Caco-2 (cell line): ENCODE data around the gene ROBO1. TPM values are rescaled to one million over a fixed set of nuclear protein-coding genes. Genes with fewer than 3 reads are reported as not detected.

Source experiments
- BruUV-seq: library from RNA; stranded (reverse); fragments of 400-500 nt; replicated peaks from 2 replicates; lab custom pipeline; 2021; lab: Mats Ljungman, UMichigan
- CTCF ChIA-PET: fragments of 300-600 bp; sonication (Branson Sonifier 250); formaldehyde crosslinking; loops from one replicate; lab custom pipeline; 2022; ENCODE audit warnings: antibody characterized with exemption; lab: Charles Lee
- POLR2A ChIA-PET: fragments of 300-600 bp; sonication (Branson Sonifier 250); formaldehyde crosslinking; loops from one replicate; lab custom pipeline; 2022; ENCODE audit warnings: antibody characterized with exemption; lab: Charles Lee
- DNase-seq, 2 experiments: peaks; one replicate each; pipeline versions ENCODE4 v3.0.0 to v3.0.0-alpha.2; 2020 to 2022
- H3K27me3 ChIP-seq: replicated peaks from 2 replicates; pipeline ENCODE4 v1.6.0; 2011; ENCODE audit warnings: low read length; ENCODE audit not compliant: control insufficient read depth, insufficient read depth
- H3K36me3 ChIP-seq: 2 replicates; pipeline ENCODE4 v1.5.1; 2011; ENCODE audit warnings: low read length; ENCODE audit not compliant: control insufficient read depth, insufficient read depth
- H3K4me1 ChIP-seq: fragments of 250-450 bp; sonication (Bioruptor Pico); 2 replicates; pipeline ENCODE4 v1.5.1; 2020; ENCODE audit warnings: mild to moderate bottlenecking
- H3K4me3 ChIP-seq: 2 replicates; pipeline ENCODE4 v1.5.1; 2011; ENCODE audit warnings: low read depth, mild to moderate bottlenecking, control low read depth, low read length
- H3K9me3 ChIP-seq: fragments of 250-450 bp; sonication (Bioruptor Pico); 2 replicates; pipeline ENCODE4 v1.5.1; 2020; ENCODE audit warnings: mild to moderate bottlenecking, moderate library complexity
- H3K27ac Mint-ChIP-seq: one replicate; pipeline ENCODE4 v1.8.0; 2022; ENCODE audit warnings: mixed read lengths; ENCODE audit not compliant: unreplicated experiment
- H3K27me3 Mint-ChIP-seq: one replicate; pipeline ENCODE4 v1.8.0; 2022; ENCODE audit warnings: mixed read lengths; ENCODE audit not compliant: insufficient read depth, unreplicated experiment
- H3K36me3 Mint-ChIP-seq: one replicate; pipeline ENCODE4 v1.8.0; 2022; ENCODE audit warnings: mild to moderate bottlenecking, mixed read lengths; ENCODE audit not compliant: insufficient read depth, unreplicated experiment
- H3K4me1 Mint-ChIP-seq: one replicate; pipeline ENCODE4 v1.8.0; 2022; ENCODE audit warnings: low read depth, mixed read lengths; ENCODE audit not compliant: unreplicated experiment
- H3K4me3 Mint-ChIP-seq: one replicate; pipeline ENCODE4 v1.8.0; 2022; ENCODE audit warnings: mild to moderate bottlenecking, moderate library complexity, mixed read lengths; ENCODE audit not compliant: unreplicated experiment
- H3K9me3 Mint-ChIP-seq: one replicate; pipeline ENCODE4 v1.8.0; 2022; ENCODE audit warnings: mixed read lengths; ENCODE audit not compliant: unreplicated experiment
- intact Hi-C: fragments of 100-400 bp; cut with micrococcal nuclease; formaldehyde crosslinking; loops from one replicate; pipeline ENCODE4 v1.10.0; 2022; ENCODE audit not compliant: unreplicated experiment
- total RNA-seq: library from RNA; stranded (reverse); gene quantifications from 2 replicates; pipeline ENCODE4 v1.2.3, GENCODE V29; 2022
- TF ChIP-seq, protein P1 (sequence below), 2 experiments: fragments of 200-600 bp in 1 of 2; IDR thresholded peaks; 1 replicate in 1 of 2; 2 replicates in 1 of 2; pipeline versions ENCODE4 v1.5.1 to v1.8.0; 2011 to 2022; ENCODE audit warnings: antibody characterized with exemption in 1 of 2, control low read depth in 1 of 2, inconsistent platforms in 1 of 2, low read depth in 1 of 2, low read length in 1 of 2, mild to moderate bottlenecking in 1 of 2, moderate library complexity in 1 of 2; ENCODE audit not compliant: insufficient read depth in 1 of 2, severe bottlenecking in 1 of 2, unreplicated experiment in 1 of 2

ROBO1 gene
- total RNA-seq, 1 experiment from 2014 or later = 1.8 TPM

DNA sequence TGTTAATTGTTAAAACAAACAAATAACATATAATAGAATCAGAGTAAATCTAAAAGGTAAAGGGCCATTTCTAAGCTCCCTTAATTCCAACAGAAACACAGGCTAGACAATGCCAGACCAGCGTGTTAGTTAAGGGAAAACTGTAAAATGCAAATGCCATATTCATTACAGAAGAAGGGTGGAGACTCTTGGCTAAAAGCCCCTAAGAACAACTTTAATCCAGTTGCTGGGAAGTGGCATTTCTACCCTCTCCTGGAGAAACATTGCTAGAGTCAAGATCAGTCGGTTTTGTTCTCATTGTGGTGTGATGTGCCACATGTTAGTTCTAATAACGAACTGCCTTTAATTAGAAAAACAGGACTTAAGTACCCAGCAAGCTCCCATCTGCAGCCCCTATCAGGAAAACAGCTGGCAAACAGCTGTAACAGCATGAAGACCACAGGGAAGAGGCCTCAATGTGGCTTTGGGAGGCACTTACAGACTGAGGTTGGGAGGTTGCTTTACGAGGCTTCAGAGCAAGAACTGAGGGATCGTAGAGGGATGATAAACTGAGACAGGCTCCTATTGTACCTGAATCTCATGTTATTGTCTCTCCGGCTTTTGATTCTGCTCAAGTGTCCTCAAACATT, 1134.8 kb downstream of the ROBO1 start:
- CTCF ChIA-PET = no interaction called here
- no peak overlapping the region for H3K4me3 Mint-ChIP-seq

DNA sequence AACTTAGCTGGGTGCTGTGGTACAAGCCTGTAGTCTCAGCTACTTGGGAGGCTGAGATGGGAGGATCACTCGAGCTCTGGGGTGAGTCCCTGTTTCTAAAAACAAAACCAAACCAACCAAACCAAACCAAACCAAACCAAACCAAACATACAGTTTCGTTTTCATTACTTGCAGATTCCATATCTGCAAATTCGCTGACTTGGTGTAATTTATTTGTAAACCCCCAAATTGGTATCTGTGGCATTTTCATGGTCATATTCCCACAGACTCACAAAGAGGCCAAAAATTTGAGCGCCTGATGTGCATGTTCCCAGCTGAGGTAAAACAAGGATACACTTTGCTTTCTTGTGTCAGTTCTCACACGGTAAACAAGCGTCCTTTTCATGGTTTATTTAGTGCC, 1138.3 kb downstream of the ROBO1 start:
- CTCF ChIA-PET = no interaction called here
- H3K36me3 ChIP-seq = no peaks in the 10 kb centered on the region

More for the DNA sequence above, 1134.8 kb downstream of the ROBO1 start:
- Mint-ChIP-seq H3K9me3 (no peaks in the 10 kb centered on the region), H3K4me1 (no peaks in the 10 kb centered on the region), H3K27ac (no peak overlapping the region), H3K27me3 (no peaks in the 10 kb centered on the region), H3K36me3 (no peaks in the 10 kb centered on the region)
- Histone ChIP-seq H3K9me3 (no peaks in the 10 kb centered on the region), H3K4me1 (no peaks in the 10 kb centered on the region), H3K36me3 (no peaks in the 10 kb centered on the region), H3K4me3 (no peak overlapping the region), H3K27me3 (no peaks in the 10 kb centered on the region)
- intact Hi-C loops = no loop called here
- TF ChIP-seq, protein P1, sequence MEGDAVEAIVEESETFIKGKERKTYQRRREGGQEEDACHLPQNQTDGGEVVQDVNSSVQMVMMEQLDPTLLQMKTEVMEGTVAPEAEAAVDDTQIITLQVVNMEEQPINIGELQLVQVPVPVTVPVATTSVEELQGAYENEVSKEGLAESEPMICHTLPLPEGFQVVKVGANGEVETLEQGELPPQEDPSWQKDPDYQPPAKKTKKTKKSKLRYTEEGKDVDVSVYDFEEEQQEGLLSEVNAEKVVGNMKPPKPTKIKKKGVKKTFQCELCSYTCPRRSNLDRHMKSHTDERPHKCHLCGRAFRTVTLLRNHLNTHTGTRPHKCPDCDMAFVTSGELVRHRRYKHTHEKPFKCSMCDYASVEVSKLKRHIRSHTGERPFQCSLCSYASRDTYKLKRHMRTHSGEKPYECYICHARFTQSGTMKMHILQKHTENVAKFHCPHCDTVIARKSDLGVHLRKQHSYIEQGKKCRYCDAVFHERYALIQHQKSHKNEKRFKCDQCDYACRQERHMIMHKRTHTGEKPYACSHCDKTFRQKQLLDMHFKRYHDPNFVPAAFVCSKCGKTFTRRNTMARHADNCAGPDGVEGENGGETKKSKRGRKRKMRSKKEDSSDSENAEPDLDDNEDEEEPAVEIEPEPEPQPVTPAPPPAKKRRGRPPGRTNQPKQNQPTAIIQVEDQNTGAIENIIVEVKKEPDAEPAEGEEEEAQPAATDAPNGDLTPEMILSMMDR (IDR thresholded peaks at IDR 0.05; ENCODE audit: insufficient read depth in 1 of 2, low read depth in 1 of 2, low read length in 1 of 2, severe bottlenecking in 1 of 2, unreplicated experiment in 1 of 2) = no peak
- no peak for DNase-seq
- POLR2A ChIA-PET = no interaction called here
- no TSS peak for BruUV-seq

DNA sequence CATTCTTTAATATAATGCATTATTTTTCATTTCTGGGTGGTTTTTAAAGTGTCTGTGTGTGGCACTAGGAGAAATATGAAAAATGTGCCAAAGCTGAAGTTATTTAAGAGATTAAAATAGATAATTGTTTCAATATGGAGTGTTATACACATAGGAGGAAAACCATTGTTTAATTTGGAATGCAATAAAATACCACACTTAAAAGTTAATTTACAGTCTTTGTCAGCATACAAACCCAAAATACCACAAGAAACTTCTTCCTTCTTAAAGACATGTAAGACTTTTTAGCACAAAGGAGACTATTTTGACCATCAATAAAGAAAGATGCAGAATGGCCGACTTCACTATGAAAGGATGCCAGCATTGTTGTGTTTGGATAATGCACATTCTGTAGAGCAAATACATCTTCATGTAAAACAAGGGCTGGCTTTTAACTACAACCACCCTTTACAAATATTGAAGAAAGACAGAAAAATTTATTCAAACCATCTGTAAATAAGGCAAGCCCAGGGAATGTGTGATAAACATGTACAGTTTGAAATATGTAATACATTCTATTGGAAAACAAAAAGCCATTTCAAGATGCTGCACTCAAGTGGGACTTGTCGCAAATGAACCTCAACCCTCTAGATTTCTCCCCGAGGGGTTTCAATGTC, 1146.6 kb downstream of the ROBO1 start:
- Histone ChIP-seq H3K4me3 (no peak overlapping the region), H3K27me3 (no peaks in the 10 kb centered on the region), H3K9me3 (no peaks in the 10 kb centered on the region), H3K4me1 (no peaks in the 10 kb centered on the region), H3K36me3 (no peaks in the 10 kb centered on the region)
- H3K36me3 Mint-ChIP-seq = no peaks in the 10 kb centered on the region
- no peaks in the 10 kb centered on the region for H3K27me3 Mint-ChIP-seq
- no TSS peak for BruUV-seq
- H3K4me1 Mint-ChIP-seq = no peaks in the 10 kb centered on the region
- TF ChIP-seq, protein P1 (IDR thresholded peaks at IDR 0.05; ENCODE audit: insufficient read depth in 1 of 2, low read depth in 1 of 2, low read length in 1 of 2, severe bottlenecking in 1 of 2, unreplicated experiment in 1 of 2) = no peak
- CTCF ChIA-PET = no interaction called here
- H3K27ac Mint-ChIP-seq = no peak overlapping the region
- no peaks in the 10 kb centered on the region for H3K9me3 Mint-ChIP-seq
- DNase-seq = no peak
- intact Hi-C loops = no loop called here
- POLR2A ChIA-PET = no interaction called here
- H3K4me3 Mint-ChIP-seq = no peak overlapping the region

More for the DNA sequence above, 1138.3 kb downstream of the ROBO1 start:
- H3K4me3 Mint-ChIP-seq = no peak overlapping the region
- Histone ChIP-seq H3K4me3 (no peak overlapping the region), H3K27me3 (no peaks in the 10 kb centered on the region), H3K4me1 (no peaks in the 10 kb centered on the region), H3K9me3 (no peaks in the 10 kb centered on the region)
- H3K4me1 Mint-ChIP-seq = no peaks in the 10 kb centered on the region
- H3K9me3 Mint-ChIP-seq = no peaks in the 10 kb centered on the region
- intact Hi-C loops = no loop called here
- TF ChIP-seq, protein P1 (IDR thresholded peaks at IDR 0.05; ENCODE audit: insufficient read depth in 1 of 2, low read depth in 1 of 2, low read length in 1 of 2, severe bottlenecking in 1 of 2, unreplicated experiment in 1 of 2) = no peak
- no peaks in the 10 kb centered on the region for H3K36me3 Mint-ChIP-seq
- no peak overlapping the region for H3K27ac Mint-ChIP-seq
- H3K27me3 Mint-ChIP-seq = no peaks in the 10 kb centered on the region
- POLR2A ChIA-PET = no interaction called here
- BruUV-seq = no TSS peak
- no peak for DNase-seq
